ENCODE measurements around the gene SLC7A7. TPM values are rescaled to one million over a fixed set of nuclear protein-coding genes. Genes with fewer than 3 reads are reported as not detected.

The SLC7A7 gene
- total and polyA plus RNA-seq, 9 of the 15 experiments (the other 6 are each of a cell fraction or from before 2014, with no cell fraction given): 0.07 to 0.68 (median 0.41) TPM

DNA sequence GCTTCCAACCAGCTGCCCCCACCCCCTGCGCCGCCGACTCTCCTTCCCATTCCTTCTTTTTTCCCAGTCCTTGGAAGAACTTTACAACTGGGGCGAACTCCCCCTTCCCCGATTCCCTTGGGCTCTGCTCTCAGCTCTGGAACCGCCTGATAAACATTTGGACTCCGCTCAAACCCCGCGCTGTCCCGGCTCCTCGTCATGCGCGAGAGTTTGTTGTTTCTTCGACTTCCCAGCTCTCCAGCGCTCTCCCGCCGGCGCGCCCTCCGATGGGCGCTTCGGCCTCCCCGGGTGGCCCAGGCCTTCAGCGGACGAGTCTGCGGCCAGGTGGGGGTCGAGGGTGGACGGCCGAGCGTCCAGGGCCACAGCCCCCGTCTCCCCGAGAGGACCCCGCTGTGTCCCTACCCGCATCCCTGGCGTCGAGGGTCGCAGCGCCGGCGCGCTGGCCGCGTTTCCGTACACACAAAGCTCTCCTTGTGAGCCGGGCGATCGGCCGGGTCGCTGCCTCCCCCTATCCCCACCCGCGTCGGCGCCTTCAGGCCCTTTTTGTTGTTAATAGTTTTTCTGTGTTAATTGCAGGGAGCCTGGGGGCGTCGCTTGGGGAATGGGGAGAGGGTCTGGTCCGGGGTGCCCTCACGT is 22.0 kb upstream of the SLC7A7 start:
- in situ Hi-C loops (cut with MboI) (no loop called here), intact Hi-C loops (cut with micrococcal nuclease) (no loop called here)
- Histone ChIP-seq H3K9me3 (replicated peaks; ENCODE audit: control insufficient read depth, insufficient read depth, low read depth, low read length) (no peaks in the 10 kb centered on the region), H3K4me1 (replicated peaks in 1 of 2; ENCODE audit: control insufficient read depth in 2 of 2, insufficient read depth in 2 of 2, low read length in 2 of 2) (peaks cover 0 to 12% of the 10 kb centered on the region in 2 experiments; a peak in 1 of 5 replicates), H2AFZ (ENCODE audit: low read depth, low read length) (no peak overlapping the region), H3K4me2 (ENCODE audit: insufficient read depth, low read length) (no peak overlapping the region), H3K4me3 (no peak overlapping the region), H3K9me1 (ENCODE audit: control insufficient read depth, insufficient read depth, low read length) (no peaks in the 10 kb centered on the region), H3K79me2 (ENCODE audit: control insufficient read depth, insufficient read depth, low read length) (no peaks in the 10 kb centered on the region), H3K27ac (ENCODE audit: extremely low read depth, low read depth, low read length) (no peak overlapping the region), H3K9ac (ENCODE audit: insufficient read depth in 1 of 2, low read depth in 2 of 2, low read length in 2 of 2) (no peak overlapping the region), H3K27me3 (ENCODE audit: control insufficient read depth in 2 of 2, insufficient read depth in 2 of 2, low read length in 2 of 2) (no peaks in the 10 kb centered on the region), H4K20me1 (replicated peaks; ENCODE audit: control insufficient read depth, insufficient read depth, low read length) (no peaks in the 10 kb centered on the region), H3K36me3 (ENCODE audit: control insufficient read depth, insufficient read depth, low read length) (peaks cover 32% of the 10 kb centered on the region; the same call in 2 of the 3 replicates)
- WGBS (ENCODE audit: insufficient coverage, low coverage, missing lambda C conversion rate): 87% methylated on average over 23 of the region's 57 CpGs
- DNase-seq (ENCODE audit: extremely low read depth in 1 of 4, low spot score in 3 of 4): peak in 1 of 4 experiments; percentile 17
- FAIRE-seq: no peak
- BruUV-seq (replicated peaks): no TSS peak
- ATAC-seq: no peak
- POLR2A ChIA-PET: interaction anchor here (1.1 to 1.3 kb wide), 2 partner anchors 13 to 14 kb away, joined by 4 to 9 read pairs; no protein-coding TSS in a partner anchor
- CTCF ChIA-PET (ENCODE audit: low intra/inter-chr PET ratio): no interaction called here
- no peak for TF ChIP-seq ZNF253 (CRISPR knock-in tag; conservative IDR thresholded peaks at IDR 0.05)
- TF ChIP-seq RBM22 (IDR thresholded peaks at IDR 0.05; ENCODE audit: low read depth, low read length, poor library complexity, severe bottlenecking): peak; percentile 32
- no peak for TF ChIP-seq ILF3 (IDR thresholded peaks at IDR 0.05; ENCODE audit: borderline replicate concordance)
- no peak for TF ChIP-seq SMC3 (conservative IDR thresholded peaks at IDR 0.05; ENCODE audit: insufficient read depth, low read depth, low read length)
- TF ChIP-seq ZFP36 (IDR thresholded peaks at IDR 0.05; ENCODE audit: low read depth, low read length, partially characterized antibody): no peak
- TF ChIP-seq ETS2 (tag; IDR thresholded peaks at IDR 0.05; ENCODE audit: borderline replicate concordance, poor library complexity, severe bottlenecking): no peak
- TF ChIP-seq SIN3B (IDR thresholded peaks at IDR 0.05; ENCODE audit: low read depth): no peak
- TF ChIP-seq ZNF121 (CRISPR knock-in tag; conservative IDR thresholded peaks at IDR 0.05): no peak
- TF ChIP-seq ZNF274 (IDR thresholded peaks at IDR 0.05; ENCODE audit: borderline replicate concordance, low read depth, low read length): no peak
- TF ChIP-seq KDM1A (IDR thresholded peaks at IDR 0.05): no peak
- TF ChIP-seq, protein P1, sequence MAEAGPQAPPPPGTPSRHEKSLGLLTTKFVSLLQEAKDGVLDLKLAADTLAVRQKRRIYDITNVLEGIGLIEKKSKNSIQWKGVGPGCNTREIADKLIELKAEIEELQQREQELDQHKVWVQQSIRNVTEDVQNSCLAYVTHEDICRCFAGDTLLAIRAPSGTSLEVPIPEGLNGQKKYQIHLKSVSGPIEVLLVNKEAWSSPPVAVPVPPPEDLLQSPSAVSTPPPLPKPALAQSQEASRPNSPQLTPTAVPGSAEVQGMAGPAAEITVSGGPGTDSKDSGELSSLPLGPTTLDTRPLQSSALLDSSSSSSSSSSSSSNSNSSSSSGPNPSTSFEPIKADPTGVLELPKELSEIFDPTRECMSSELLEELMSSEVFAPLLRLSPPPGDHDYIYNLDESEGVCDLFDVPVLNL (CRISPR knock-in tag; IDR thresholded peaks at IDR 0.05; ENCODE audit: low read depth): no peak
- TF ChIP-seq ZNF197 (CRISPR knock-in tag; IDR thresholded peaks at IDR 0.05; ENCODE audit: low read depth): no peak
